HCT116 (cell line): ENCODE data around the gene MYH8. TPM values are rescaled to one million over a fixed set of nuclear protein-coding genes. Genes with fewer than 3 reads are reported as not detected.

Source experiments
- ATAC-seq: fragments of 200-7000 bp; cut with Tn5 transposase; 2 replicates; pipeline ENCODE4 v1.9.1; 2020; ENCODE audit warnings: mild to moderate bottlenecking, moderate library complexity
- BruUV-seq: library from RNA; stranded (reverse); fragments of 400-500 nt; replicated peaks from 2 replicates; lab custom pipeline; 2021; lab: Mats Ljungman, UMichigan
- CTCF ChIA-PET: fragments of 300-600 bp; sonication (Branson Sonifier 250); formaldehyde crosslinking; loops from one replicate; lab custom pipeline; 2021; ENCODE audit warnings: antibody characterized with exemption; lab: Charles Lee
- POLR2A ChIA-PET: fragments of 300-600, 350-600 bp; sonication (Branson Sonifier 250); formaldehyde crosslinking; loops from one replicate; lab custom pipeline; 2021; ENCODE audit warnings: antibody characterized with exemption; lab: Charles Lee
- RAD21 ChIA-PET, 2 experiments: fragments of 300-600 bp; sonication (Branson Sonifier 250); formaldehyde crosslinking; loops; one replicate each; lab custom pipeline; 2023; ENCODE audit warnings: low total read pairs in 2 of 2; ENCODE audit not compliant: uncharacterized antibody in 2 of 2, unreplicated experiment in 2 of 2, low non-redundant PET in 1 of 2; lab: Charles Lee
- DNase-seq: peaks from one replicate; pipeline ENCODE4 v3.0.0-alpha.2; 2010; ENCODE audit warnings: low read depth, low spot score
- H2AFZ ChIP-seq: fragments of 200-600 bp; shearing (Covaris generic), sonication (generic); 2 replicates; pipeline ENCODE4 v1.6.1; 2017; ENCODE audit warnings: low read depth, mixed run types, mixed read lengths, antibody characterized with exemption, low read length; ENCODE audit not compliant: poor library complexity, severe bottlenecking
- H3K27ac ChIP-seq: 2 replicates; pipeline ENCODE4 v1.5.1; 2012; ENCODE audit warnings: low read depth, low read length
- H3K27me3 ChIP-seq: fragments of 200-600 bp; sonication (generic); 2 replicates; pipeline ENCODE4 v1.6.1; 2016; ENCODE audit warnings: mixed run types, low read length, mixed read lengths; ENCODE audit not compliant: insufficient read depth
- H3K36me3 ChIP-seq, 2 experiments: fragments of 200-500 bp in 1 of 2; fragments of 200-600 bp in 1 of 2; sonication (Bioruptor generic) in 1 of 2; sonication (generic) in 1 of 2; 2 replicates each; pipeline versions ENCODE4 v1.5.1 to v1.6.1; 2014 to 2016; ENCODE audit warnings: low read length in 2 of 2, inconsistent platforms in 1 of 2, mixed read lengths in 1 of 2, mixed run types in 1 of 2; ENCODE audit not compliant: insufficient read depth in 2 of 2, control insufficient read depth in 1 of 2
- H3K4me1 ChIP-seq, 2 experiments: fragments of 200-600 bp in 1 of 2; sonication (generic) in 1 of 2; 2 replicates each; pipeline versions ENCODE4 v1.5.1 to v1.6.1; 2012 to 2017; ENCODE audit warnings: low read length in 2 of 2, inconsistent platforms in 1 of 2, mild to moderate bottlenecking in 1 of 2, mixed read lengths in 1 of 2, mixed run types in 1 of 2, moderate library complexity in 1 of 2; ENCODE audit not compliant: insufficient read depth in 2 of 2, control insufficient read depth in 1 of 2
- H3K4me2 ChIP-seq: fragments of 200-600 bp; sonication (generic); 2 replicates; pipeline ENCODE4 v1.6.1; 2017; ENCODE audit warnings: mixed run types, low read length, mixed read lengths
- H3K4me3 ChIP-seq, 2 experiments: fragments of 200-600 bp in 1 of 2; sonication (generic) in 1 of 2; replicated peaks in 1 of 2; 2 replicates each; pipeline ENCODE4 v1.5.1; 2011 to 2016; ENCODE audit warnings: low read length in 2 of 2, control low read depth in 1 of 2, low read depth in 1 of 2, mild to moderate bottlenecking in 1 of 2, mixed read lengths in 1 of 2, mixed run types in 1 of 2
- H3K79me2 ChIP-seq: fragments of 200-600 bp; sonication (generic); 2 replicates; pipeline ENCODE4 v1.6.1; 2017; ENCODE audit warnings: mild to moderate bottlenecking, mixed run types, low read length, moderate library complexity, mixed read lengths; ENCODE audit not compliant: insufficient read depth
- H3K9ac ChIP-seq: fragments of 200-600 bp; sonication (generic); 2 replicates; pipeline ENCODE4 v1.6.1; 2016; ENCODE audit warnings: low read length, mixed read lengths
- H3K9me2 ChIP-seq: fragments of 200-600 bp; sonication (generic), shearing (Covaris generic); 2 replicates; pipeline ENCODE4 v1.6.1; 2017; ENCODE audit warnings: mixed run types, mild to moderate bottlenecking, moderate library complexity; ENCODE audit not compliant: insufficient read depth
- H3K9me3 ChIP-seq, 2 experiments: fragments of 200-500 bp in 1 of 2; fragments of 200-600 bp in 1 of 2; sonication (Bioruptor generic) in 1 of 2; sonication (generic) in 1 of 2; 2 replicates each; pipeline ENCODE4 v1.6.1; 2014 to 2017; ENCODE audit warnings: low read length in 2 of 2, mixed read lengths in 2 of 2, inconsistent platforms in 1 of 2, low read depth in 1 of 2, mild to moderate bottlenecking in 1 of 2, mixed run types in 1 of 2, moderate library complexity in 1 of 2; ENCODE audit not compliant: control insufficient read depth in 1 of 2, insufficient read depth in 1 of 2
- H4K20me1 ChIP-seq: fragments of 200-600 bp; sonication (generic), shearing (Covaris generic); 2 replicates; pipeline ENCODE4 v1.6.1; 2017; ENCODE audit warnings: mixed run types, mild to moderate bottlenecking, moderate library complexity; ENCODE audit not compliant: insufficient read depth
- ATF3 ChIP-seq: IDR thresholded peaks from 2 replicates; pipeline ENCODE4 v1.6.1; 2012
- CBX3 ChIP-seq: IDR thresholded peaks from 2 replicates; pipeline ENCODE4 v1.6.1; 2012; ENCODE audit warnings: low read depth
- CEBPB ChIP-seq: IDR thresholded peaks from 2 replicates; pipeline ENCODE4 v1.6.1; 2012; ENCODE audit warnings: low read depth
- CTCF ChIP-seq, 3 experiments: fragments of 200-600 bp in 1 of 3; sonication (generic) in 1 of 3; IDR thresholded peaks in 2 of 3; conservative IDR thresholded peaks in 1 of 3; 2 replicates each; pipeline ENCODE4 v1.5.1; 2012 to 2017; ENCODE audit warnings: low read depth in 2 of 3, low read length in 2 of 3, antibody characterized with exemption in 1 of 3, borderline replicate concordance in 1 of 3, control low read depth in 1 of 3, mild to moderate bottlenecking in 1 of 3, mixed read lengths in 1 of 3, mixed run types in 1 of 3, moderate library complexity in 1 of 3; ENCODE audit not compliant: insufficient read depth in 1 of 3
- ELF1 ChIP-seq: IDR thresholded peaks from 2 replicates; pipeline ENCODE4 v1.6.1; 2012; ENCODE audit warnings: low read depth, borderline replicate concordance
- EZH2 ChIP-seq: fragments of 200-600 bp; sonication (generic); IDR thresholded peaks from 2 replicates; pipeline ENCODE4 v1.6.1; 2017; ENCODE audit warnings: antibody characterized with exemption, mixed run types
- EZH2phosphoT487 ChIP-seq: fragments of 200-600 bp; IDR thresholded peaks from 2 replicates; pipeline ENCODE4 v1.6.1; 2018; ENCODE audit warnings: antibody characterized with exemption, borderline replicate concordance
- JUND ChIP-seq: IDR thresholded peaks from 2 replicates; pipeline ENCODE4 v1.6.1; 2012
- MAX ChIP-seq: IDR thresholded peaks from 2 replicates; pipeline ENCODE4 v1.6.1; 2012
- POLR2A ChIP-seq: IDR thresholded peaks from 2 replicates; pipeline ENCODE4 v1.7.0; 2011; ENCODE audit warnings: borderline replicate concordance; ENCODE audit not compliant: insufficient read depth, insufficient read length; ENCODE audit errors: extremely low read depth
- POLR2AphosphoS5 ChIP-seq: IDR thresholded peaks from 2 replicates; pipeline ENCODE4 v1.6.1; 2011; ENCODE audit warnings: mild to moderate bottlenecking, low read depth, low read length, moderate library complexity
- RAD21 ChIP-seq: IDR thresholded peaks from 2 replicates; pipeline ENCODE4 v1.6.1; 2012; ENCODE audit warnings: low read depth, mild to moderate bottlenecking
- REST ChIP-seq: IDR thresholded peaks from 2 replicates; pipeline ENCODE4 v1.6.1; 2012; ENCODE audit warnings: low read depth
- SIN3A ChIP-seq: IDR thresholded peaks from 2 replicates; pipeline ENCODE4 v1.6.1; 2012; ENCODE audit warnings: low read depth
- TCF7L2 ChIP-seq: IDR thresholded peaks from 2 replicates; pipeline ENCODE4 v1.7.0; 2011; ENCODE audit warnings: borderline replicate concordance, inconsistent platforms; ENCODE audit not compliant: insufficient read depth, insufficient read length; ENCODE audit errors: extremely low read depth
- YY1 ChIP-seq: IDR thresholded peaks from 2 replicates; pipeline ENCODE4 v1.6.1; 2011; ENCODE audit warnings: low read length, low read depth, moderate library complexity, mild to moderate bottlenecking; ENCODE audit not compliant: insufficient replicate concordance; ENCODE audit errors: extremely low read depth
- intact Hi-C: fragments of 100-400 bp; cut with micrococcal nuclease; formaldehyde crosslinking; loops from 2 replicates; pipeline ENCODE4 v1.10.0; 2022
- total RNA-seq: library from RNA; stranded (reverse); gene quantifications from one replicate; pipeline ENCODE4 v1.2.1, GENCODE V29; 2021; ENCODE audit not compliant: unreplicated experiment

The MYH8 gene
- total RNA-seq, 1 experiment from 2014 or later = not detected

- TF ChIP-seq REST (no peak), EZH2 (no peak), POLR2AphosphoS5 (no peak), CTCF (IDR thresholded peaks at IDR 0.05 in 2 of 3, conservative IDR thresholded peaks at IDR 0.05 in 1 of 3; ENCODE audit: borderline replicate concordance in 1 of 3, insufficient read depth in 1 of 3, low read depth in 2 of 3, low read length in 2 of 3) (no peak), SIN3A (no peak), EZH2phosphoT487 (no peak), ELF1 (no peak), CBX3 (no peak), TCF7L2 (no peak), YY1 (no peak), POLR2A (no peak), RAD21 (no peak), ATF3 (no peak), MAX (no peak), JUND (no peak), CEBPB (no peak)
- BruUV-seq = no TSS peak
These were observed 7.8 kb upstream of the MYH8 start for GRCh38 chr17:10429421-10430045.

More at GRCh38 chr17:10429421-10430045, 7.8 kb upstream of the MYH8 start:
- no peak overlapping the region for H2AFZ ChIP-seq
- intact Hi-C loops = no loop called here
- CTCF ChIA-PET = no interaction called here
- RAD21 ChIA-PET = no interaction called here
- H3K27ac ChIP-seq = no peak overlapping the region
- H3K9me2 ChIP-seq = no peaks in the 10 kb centered on the region
- POLR2A ChIA-PET = no interaction called here
- no peaks in the 10 kb centered on the region for H3K79me2 ChIP-seq
- no peaks in the 10 kb centered on the region for H4K20me1 ChIP-seq
- H3K36me3 ChIP-seq = no peaks in the 10 kb centered on the region
- H3K9me3 ChIP-seq = no peaks in the 10 kb centered on the region
- no peaks in the 10 kb centered on the region for H3K4me1 ChIP-seq
- ATAC-seq (no peak), DNase-seq (no peak)
- H3K27me3 ChIP-seq = peaks cover 10% of the 10 kb centered on the region
- no peak overlapping the region for H3K9ac ChIP-seq
- no peak overlapping the region for H3K4me2 ChIP-seq
- H3K4me3 ChIP-seq = no peak overlapping the region
